ENCODE measurements around the gene SLC8A2. TPM values are rescaled to one million over a fixed set of nuclear protein-coding genes. Genes with fewer than 3 reads are reported as not detected.
"Not testable (repeated sequence)": the region's sequence is repeated elsewhere in the genome, so short reads cannot be mapped to it uniquely, and the experiment has no call there.

The SLC8A2 gene
- total RNA-seq, 2 donors from 2014 or later = not detected

DNA sequence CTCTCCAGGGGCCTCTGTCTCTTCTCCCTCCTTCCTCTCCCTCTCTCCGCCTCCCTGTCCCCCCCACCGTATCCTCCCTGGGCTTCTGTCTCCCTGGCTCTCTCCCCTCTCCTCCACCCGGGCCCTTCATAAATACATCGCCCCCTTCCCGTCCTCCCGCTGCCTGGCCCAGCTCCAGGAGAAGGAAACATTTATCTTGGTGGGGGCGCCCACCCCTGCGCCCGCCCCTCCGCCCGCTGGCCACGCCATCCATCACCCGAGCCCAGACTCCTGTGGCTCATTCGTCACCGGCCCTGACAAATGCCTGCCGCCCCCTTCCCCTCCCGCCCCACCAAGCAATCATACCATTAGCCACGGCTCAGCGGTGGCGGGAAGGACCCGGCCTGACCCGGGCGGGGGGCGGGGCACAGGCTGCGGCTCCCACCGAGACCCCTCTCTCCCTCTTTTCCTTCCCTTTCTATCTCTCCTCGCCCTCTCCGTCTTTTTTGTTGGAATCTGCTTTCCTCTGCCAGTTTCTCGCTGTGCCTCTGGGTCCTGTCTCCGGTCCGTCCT is 49.8 kb downstream of the SLC8A2 start:
- DNase-seq (no peak), ATAC-seq (no peak)
- no peaks in the 10 kb centered on the region for H3K9me3 ChIP-seq (ENCODE audit: control insufficient read depth, low read length, poor library complexity, severe bottlenecking)
- Mint-ChIP-seq H3K4me1 (peaks cover 47% of the 10 kb centered on the region), H3K4me3 (no peak overlapping the region), H3K36me3 (ENCODE audit: low read depth) (peaks cover 23% of the 10 kb centered on the region), H3K27me3 (peaks cover 63% of the 10 kb centered on the region), H3K27ac (no peak overlapping the region)

DNA sequence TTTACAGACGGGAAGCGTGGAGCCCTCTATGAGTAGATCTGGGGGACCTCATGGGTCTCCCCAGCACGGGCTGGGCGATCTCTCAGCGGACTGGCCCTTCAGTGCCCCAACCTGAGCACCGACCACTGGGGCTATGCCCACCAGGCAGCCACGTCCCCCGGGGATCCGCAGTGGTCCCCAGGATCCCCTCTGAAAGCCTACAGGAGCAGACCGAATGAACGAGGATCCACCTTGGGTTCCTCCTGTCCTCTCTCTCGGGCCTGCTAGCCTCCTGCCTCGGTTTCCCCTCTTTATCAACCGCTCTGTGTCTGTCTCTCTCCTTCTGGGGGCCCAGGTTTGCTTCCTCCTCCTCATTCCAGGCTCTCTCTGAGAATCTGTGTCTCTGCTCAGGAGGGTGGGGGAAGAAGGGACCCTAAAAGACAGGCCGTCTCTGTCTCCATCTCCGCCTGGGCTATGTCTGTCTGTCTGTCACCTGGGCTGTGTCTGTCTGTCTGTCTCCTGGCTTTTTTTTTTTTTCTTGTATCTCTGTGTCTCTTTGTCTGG is 50.4 kb downstream of the SLC8A2 start:
- Mint-ChIP-seq H3K36me3 (ENCODE audit: low read depth) (peaks cover 23% of the 10 kb centered on the region), H3K4me1 (peaks cover 51% of the 10 kb centered on the region), H3K27ac (no peak overlapping the region), H3K4me3 (no peak overlapping the region), H3K27me3 (peaks cover 69% of the 10 kb centered on the region)
- DNase-seq (no peak), ATAC-seq (no peak)
- H3K9me3 ChIP-seq (ENCODE audit: control insufficient read depth, low read length, poor library complexity, severe bottlenecking) = no peaks in the 10 kb centered on the region

DNA sequence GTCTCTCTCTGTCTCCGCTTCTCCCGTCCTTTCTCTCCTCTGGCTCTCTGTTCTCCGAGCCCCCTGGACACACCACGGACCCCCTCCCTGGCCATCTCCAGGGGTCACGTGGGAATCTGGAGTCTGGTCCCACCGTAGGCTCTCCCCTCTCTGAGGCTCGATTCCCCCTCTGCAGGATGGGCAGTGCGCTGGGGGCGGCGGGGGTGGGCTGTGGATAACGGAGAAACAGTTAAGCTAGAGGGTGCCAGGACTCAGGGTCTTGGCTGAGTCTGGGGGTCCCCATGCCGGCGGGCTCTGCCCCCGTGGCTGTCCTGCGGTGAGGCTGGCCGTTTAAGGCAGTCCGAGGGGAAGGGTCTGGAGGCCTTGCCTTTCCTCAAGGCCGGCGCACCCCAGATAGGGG is 51.9 kb downstream of the SLC8A2 start:
- no peak overlapping the region for H3K27ac Mint-ChIP-seq
- ATAC-seq = no peak
- peaks cover 23% of the 10 kb centered on the region for H3K36me3 Mint-ChIP-seq (ENCODE audit: low read depth)
- H3K9me3 ChIP-seq (ENCODE audit: control insufficient read depth, low read length, poor library complexity, severe bottlenecking) = no peaks in the 10 kb centered on the region
- H3K4me3 Mint-ChIP-seq = no peak overlapping the region
- H3K4me1 Mint-ChIP-seq = peaks cover 51% of the 10 kb centered on the region
- H3K27me3 Mint-ChIP-seq = peaks cover 77% of the 10 kb centered on the region
- no peak for DNase-seq

DNA sequence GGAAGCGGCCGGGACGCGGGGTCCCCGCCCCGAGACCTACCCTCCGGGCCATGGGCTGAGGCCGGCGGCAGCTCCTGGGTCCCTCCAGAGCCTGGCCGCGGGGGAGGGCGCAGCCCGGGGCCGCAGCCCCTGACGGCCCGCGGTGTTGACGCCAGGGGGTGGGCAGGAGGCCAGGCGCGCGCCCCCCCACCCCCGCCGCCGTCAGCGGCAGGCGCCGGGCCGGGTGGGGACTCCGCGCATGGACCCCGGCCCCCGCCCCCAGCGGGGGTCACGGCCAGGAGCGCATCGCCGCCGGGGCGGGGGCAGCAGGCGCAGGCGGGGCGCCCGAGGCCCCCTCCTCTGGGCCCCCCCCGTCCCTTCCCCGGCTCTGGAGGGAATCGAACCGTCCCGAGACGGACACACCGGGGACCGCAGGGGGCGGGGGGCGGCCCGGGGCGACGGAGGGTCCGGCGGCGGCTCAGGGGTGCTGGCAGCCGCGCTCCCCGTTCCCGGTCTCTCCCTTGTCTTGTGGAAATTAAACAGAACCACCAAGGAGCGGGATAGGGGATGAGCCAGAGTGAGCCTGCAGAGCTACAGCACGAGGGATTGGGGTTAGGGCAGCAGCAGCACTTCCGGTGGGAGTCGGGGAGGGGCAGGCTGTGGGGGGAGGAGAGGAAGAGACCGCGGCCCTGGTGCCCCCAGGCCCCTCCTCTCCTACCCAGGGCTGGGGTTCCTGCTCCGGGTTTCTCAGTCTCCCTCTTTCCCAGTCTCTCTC is 52.5 kb downstream of the SLC8A2 start, which contains the start of gene MEIS3:
TSS of gene MEIS3 (minus strand) at position 498 of the 754 bp plus-strand sequence. CDS start at position 52, 446 bp downstream.
- H3K36me3 Mint-ChIP-seq (ENCODE audit: low read depth) = peaks cover 23% of the 10 kb centered on the region
- H3K27ac Mint-ChIP-seq = peak within 1 kb of the TSS; percentile 19
- H3K4me3 Mint-ChIP-seq = peak within 1 kb of the TSS; percentile 83
- no peaks in the 10 kb centered on the region for H3K9me3 ChIP-seq (ENCODE audit: control insufficient read depth, low read length, poor library complexity, severe bottlenecking)
- DNase-seq (no peak), ATAC-seq (no peak)
- H3K4me1 Mint-ChIP-seq = peaks cover 49% of the 10 kb centered on the region
- H3K27me3 Mint-ChIP-seq = peaks cover 75% of the 10 kb centered on the region

DNA sequence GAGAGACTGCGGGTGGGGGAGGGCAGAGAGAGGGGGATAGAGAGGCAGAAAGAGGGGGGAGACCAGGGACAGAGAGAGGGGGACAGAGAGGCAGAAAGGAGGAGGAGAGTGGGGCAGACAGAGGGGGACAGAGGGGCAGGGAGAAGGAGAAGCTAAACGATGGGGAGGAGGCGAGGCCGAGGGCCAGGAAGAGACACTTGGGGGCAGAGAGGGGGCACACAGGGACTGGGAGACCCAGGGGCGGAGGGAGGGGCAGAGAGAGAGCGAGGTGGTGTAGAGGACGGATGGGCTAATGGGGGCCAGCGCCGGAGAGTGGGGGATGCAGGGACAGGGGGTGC is 53.0 kb downstream of the SLC8A2 start:
- H3K36me3 Mint-ChIP-seq (ENCODE audit: low read depth) = peaks cover 23% of the 10 kb centered on the region
- no peak for DNase-seq
- H3K27me3 Mint-ChIP-seq = peaks cover 77% of the 10 kb centered on the region
- ATAC-seq = no peak
- no peak overlapping the region for H3K27ac Mint-ChIP-seq
- peaks cover 49% of the 10 kb centered on the region for H3K4me1 Mint-ChIP-seq
- H3K4me3 Mint-ChIP-seq = peak overlapping the region; percentile 83
- no peaks in the 10 kb centered on the region for H3K9me3 ChIP-seq (ENCODE audit: control insufficient read depth, low read length, poor library complexity, severe bottlenecking)

DNA sequence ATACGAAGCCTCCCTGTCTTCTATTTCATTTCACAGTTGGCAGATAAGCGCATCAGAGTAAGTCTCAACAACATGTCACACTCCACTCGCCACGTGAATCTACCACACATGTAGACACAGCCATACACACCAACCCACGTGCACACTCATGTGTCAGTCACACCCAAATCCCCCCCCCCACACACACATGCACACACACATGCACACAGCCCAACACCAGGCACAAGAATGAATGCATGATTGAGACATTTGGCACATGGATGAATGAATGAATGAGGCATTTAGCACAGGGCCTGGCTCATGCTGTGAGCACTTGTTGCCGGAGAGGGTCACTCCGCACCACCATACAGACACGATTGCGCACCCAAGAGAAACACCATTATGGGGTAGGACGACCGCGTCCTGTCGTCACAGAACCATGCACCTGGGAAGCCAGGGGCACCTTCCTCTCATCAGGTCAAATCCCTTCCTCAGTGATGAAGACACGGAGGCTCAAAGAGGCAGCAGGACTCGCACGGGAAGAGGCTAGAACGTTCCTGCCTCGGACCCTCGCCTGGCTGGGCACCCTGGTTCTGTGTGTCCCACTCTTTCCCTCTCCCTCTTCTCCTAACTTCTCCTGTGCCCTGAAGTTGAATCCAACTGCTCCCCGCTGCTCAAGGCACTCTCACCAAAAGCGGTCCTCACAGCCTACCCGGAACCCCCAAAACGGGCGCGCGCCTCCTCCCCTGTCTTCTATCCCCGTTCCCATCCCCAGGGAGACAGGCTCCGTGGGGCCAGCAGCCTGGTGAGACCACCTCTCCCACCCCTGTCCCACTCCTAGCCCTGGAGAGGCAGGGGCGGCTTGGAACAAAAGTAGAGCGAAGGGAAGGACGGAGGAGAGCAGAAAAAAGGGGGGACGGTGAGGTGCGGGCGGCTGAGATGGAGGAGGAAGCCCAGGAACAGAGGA is 53.7 kb downstream of the SLC8A2 start:
- peak overlapping the region; percentile 39 for H3K27ac Mint-ChIP-seq
- DNase-seq (no peak), ATAC-seq (peak; percentile 34)
- H3K27me3 Mint-ChIP-seq = peaks cover 76% of the 10 kb centered on the region
- peak overlapping the region; percentile 83 for H3K4me3 Mint-ChIP-seq
- peaks cover 19% of the 10 kb centered on the region for H3K36me3 Mint-ChIP-seq (ENCODE audit: low read depth)
- peaks cover 44% of the 10 kb centered on the region for H3K4me1 Mint-ChIP-seq
- H3K9me3 ChIP-seq (ENCODE audit: control insufficient read depth, low read length, poor library complexity, severe bottlenecking) = no peaks in the 10 kb centered on the region

DNA sequence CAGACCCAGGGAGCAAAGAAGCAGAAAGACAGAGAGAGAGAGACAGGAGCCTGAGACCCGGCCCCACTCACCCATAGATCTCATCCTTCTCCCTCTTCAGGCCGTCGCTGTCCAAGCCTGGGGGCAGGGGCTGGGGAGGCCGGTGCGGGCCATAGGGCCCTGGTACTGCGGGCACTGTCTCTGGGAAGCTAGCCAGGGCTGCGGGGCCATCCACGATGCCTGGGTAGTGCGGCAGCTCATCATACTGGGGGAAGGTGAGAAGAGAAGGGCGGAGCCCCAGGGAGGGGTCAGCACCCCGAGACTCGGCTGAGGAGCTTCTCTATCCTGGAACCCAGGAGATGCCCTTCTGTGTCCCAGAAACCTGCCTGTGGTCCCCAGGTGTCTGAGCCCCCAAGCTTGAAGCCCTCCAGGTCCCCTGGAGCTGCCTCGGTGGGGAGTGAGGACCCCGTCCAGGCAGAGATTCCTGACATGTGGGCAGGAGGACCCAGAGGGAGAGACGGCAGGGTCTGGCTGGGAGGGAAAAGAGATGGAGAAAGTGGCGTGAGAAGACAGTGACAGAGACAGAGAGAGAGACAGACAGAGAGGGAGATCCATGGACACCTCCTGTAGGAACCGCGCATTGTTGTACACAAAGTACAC is 54.5 kb downstream of the SLC8A2 start:
- Mint-ChIP-seq H3K27ac (peak overlapping the region; percentile 39), H3K4me3 (peak overlapping the region; percentile 83), H3K4me1 (peaks cover 36% of the 10 kb centered on the region), H3K36me3 (ENCODE audit: low read depth) (peaks cover 11% of the 10 kb centered on the region), H3K27me3 (peaks cover 68% of the 10 kb centered on the region)
- ATAC-seq (no peak), DNase-seq (no peak)
- no peaks in the 10 kb centered on the region for H3K9me3 ChIP-seq (ENCODE audit: control insufficient read depth, low read length, poor library complexity, severe bottlenecking)

DNA sequence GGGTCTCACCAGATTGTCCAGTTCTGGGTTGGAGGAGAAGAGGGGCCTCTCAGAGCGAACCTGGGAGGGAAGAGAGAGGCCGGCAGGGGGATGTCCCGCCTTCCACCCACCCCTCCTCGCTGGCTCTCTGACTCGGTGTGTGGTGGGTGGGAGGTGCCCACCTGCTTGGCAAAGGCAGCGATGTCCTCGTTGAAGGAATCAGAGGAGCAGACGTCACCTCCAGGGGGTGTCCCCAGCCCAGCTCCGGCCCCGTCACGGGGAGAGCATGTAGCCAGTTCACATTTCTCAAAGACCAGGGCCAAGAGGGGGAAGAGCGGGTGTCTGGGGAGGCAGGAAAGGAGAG is 55.1 kb downstream of the SLC8A2 start:
- ATAC-seq = no peak
- Mint-ChIP-seq H3K4me1 (peaks cover 33% of the 10 kb centered on the region), H3K4me3 (peak overlapping the region; percentile 56)

DNA sequence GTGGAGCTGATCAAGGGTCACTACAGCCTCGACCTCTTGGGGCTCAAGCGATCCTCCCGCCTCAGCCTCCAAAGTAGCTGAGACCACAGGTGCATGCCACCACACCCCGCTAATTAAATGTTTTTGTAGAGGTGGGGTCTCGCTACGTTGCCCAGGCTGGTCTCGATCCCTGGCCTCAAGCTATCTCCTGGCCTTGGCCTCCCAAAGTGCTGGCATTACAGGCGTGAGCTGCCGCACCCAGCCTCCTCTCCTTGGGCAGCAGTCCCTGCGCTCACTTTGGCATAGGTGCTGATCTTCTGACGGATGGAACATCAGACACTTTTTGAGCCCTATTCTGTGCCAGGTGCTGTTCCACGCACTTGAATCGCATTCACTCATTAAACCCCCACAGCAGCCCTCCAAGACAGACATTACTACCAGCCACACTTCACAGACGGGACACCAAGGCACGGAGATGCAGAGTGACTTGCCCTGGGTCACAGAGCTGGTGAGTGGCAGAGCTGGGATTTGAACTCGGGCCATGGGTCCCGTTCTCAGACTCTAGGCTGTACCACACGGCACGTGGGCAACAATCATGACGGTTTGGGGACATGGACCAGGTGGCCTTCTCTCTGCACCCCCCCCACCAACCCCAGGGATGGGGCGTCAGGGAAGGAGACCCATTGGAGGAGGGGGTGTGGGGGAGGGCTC is 55.6 kb downstream of the SLC8A2 start:
- no peak for ATAC-seq
- H3K4me3 Mint-ChIP-seq = no peak overlapping the region
- peaks cover 57% of the 10 kb centered on the region for H3K27me3 Mint-ChIP-seq
- peaks cover 30% of the 10 kb centered on the region for H3K4me1 Mint-ChIP-seq
- no peaks in the 10 kb centered on the region for H3K9me3 ChIP-seq (ENCODE audit: control insufficient read depth, low read length, poor library complexity, severe bottlenecking)
- H3K36me3 Mint-ChIP-seq (ENCODE audit: low read depth) = peaks cover 5% of the 10 kb centered on the region
- no peak overlapping the region for H3K27ac Mint-ChIP-seq
- DNase-seq = no peak

More for the DNA sequence above, 55.1 kb downstream of the SLC8A2 start:
- H3K9me3 ChIP-seq (ENCODE audit: control insufficient read depth, low read length, poor library complexity, severe bottlenecking) = no peaks in the 10 kb centered on the region
- peaks cover 62% of the 10 kb centered on the region for H3K27me3 Mint-ChIP-seq
- no peak for DNase-seq
- H3K27ac Mint-ChIP-seq = no peak overlapping the region
- peaks cover 8% of the 10 kb centered on the region for H3K36me3 Mint-ChIP-seq (ENCODE audit: low read depth)

DNA sequence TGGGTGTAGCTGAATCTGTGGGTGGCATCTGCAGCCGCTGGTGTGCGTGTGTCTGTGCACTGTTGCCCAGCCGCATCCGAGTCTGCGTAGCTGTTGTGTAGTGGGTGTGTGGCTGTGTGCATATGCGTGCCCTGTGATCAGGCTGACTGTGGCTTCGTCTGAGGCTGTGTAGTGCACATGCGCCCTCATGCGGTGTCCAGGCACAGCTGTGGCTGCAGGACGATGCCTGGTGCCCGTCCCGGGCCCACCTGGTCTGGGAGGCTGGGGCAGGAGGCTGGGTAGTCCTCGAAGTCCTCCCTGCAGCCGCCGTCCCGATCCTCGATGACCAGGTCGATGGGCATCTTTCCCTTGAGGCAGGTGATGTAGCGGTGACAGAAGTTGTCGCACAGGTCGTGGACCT is 57.2 kb downstream of the SLC8A2 start:
- DNase-seq (no peak), ATAC-seq (no peak)
- Mint-ChIP-seq H3K4me3 (no peak overlapping the region), H3K27ac (no peak overlapping the region), H3K4me1 (peaks cover 22% of the 10 kb centered on the region), H3K36me3 (ENCODE audit: low read depth) (peaks cover 5% of the 10 kb centered on the region), H3K27me3 (peaks cover 49% of the 10 kb centered on the region)
- H3K9me3 ChIP-seq (ENCODE audit: control insufficient read depth, low read length, poor library complexity, severe bottlenecking) = no peaks in the 10 kb centered on the region

DNA sequence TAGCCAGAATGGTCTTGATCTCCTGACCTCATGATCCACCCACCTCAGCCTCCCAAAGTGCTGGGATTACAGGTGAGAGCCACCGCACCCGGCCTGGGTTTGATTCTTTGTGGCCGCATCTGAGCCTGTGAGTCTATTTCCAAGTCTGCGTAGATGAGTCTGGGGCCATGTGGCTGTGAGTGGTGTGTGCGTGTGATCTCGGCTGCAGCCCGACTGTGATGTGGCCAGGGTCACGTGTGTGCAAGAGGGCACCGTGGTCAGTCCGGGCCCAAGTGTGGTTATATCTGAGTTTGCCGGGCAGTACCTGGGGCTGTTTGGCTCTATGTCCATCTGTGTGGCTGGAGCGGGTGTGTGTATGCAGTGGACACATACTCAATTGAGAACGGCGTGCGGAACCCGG is 57.8 kb downstream of the SLC8A2 start:
- H3K27me3 Mint-ChIP-seq = peaks cover 54% of the 10 kb centered on the region

DNA sequence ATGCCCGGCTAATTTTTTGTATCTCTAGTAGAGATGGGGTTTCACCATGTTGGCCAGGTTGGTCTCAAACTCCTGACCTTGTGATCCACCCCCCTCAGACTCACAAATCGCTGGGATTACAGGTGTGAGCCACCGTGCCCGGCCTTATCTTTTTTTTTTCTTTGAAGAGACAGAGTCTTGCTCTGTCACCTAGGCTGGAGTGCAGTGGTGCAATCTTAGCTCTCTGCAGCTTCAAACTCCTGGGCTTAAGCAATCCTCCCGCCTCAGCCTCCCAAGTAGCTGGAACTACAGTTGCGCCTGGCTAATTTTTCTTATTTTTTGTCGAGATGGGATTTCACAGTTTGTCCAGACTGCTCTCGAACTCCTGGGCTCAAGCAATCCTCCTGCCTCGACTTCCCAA is 60.0 kb downstream of the SLC8A2 start:
- not testable (repeated sequence) for ATAC-seq; H3K4me1 Mint-ChIP-seq; H3K4me3 Mint-ChIP-seq; H3K9me3 ChIP-seq (ENCODE audit: control insufficient read depth, low read length, poor library complexity, severe bottlenecking); H3K27ac Mint-ChIP-seq; H3K36me3 Mint-ChIP-seq (ENCODE audit: low read depth); DNase-seq
- H3K27me3 Mint-ChIP-seq = peaks cover 49% of the 10 kb centered on the region

More for the DNA sequence above, 57.8 kb downstream of the SLC8A2 start:
- DNase-seq (no peak), ATAC-seq (no peak)
- no peak overlapping the region for H3K4me3 Mint-ChIP-seq
- peaks cover 7% of the 10 kb centered on the region for H3K36me3 Mint-ChIP-seq (ENCODE audit: low read depth)
- H3K9me3 ChIP-seq (ENCODE audit: control insufficient read depth, low read length, poor library complexity, severe bottlenecking) = no peaks in the 10 kb centered on the region
- no peak overlapping the region for H3K27ac Mint-ChIP-seq
- peaks cover 22% of the 10 kb centered on the region for H3K4me1 Mint-ChIP-seq
